ENCODE results near the gene MAP2K3.
"Not testable (repeated sequence)": the region's sequence is repeated elsewhere in the genome, so short reads cannot be mapped to it uniquely, and the experiment has no call there.

DNA sequence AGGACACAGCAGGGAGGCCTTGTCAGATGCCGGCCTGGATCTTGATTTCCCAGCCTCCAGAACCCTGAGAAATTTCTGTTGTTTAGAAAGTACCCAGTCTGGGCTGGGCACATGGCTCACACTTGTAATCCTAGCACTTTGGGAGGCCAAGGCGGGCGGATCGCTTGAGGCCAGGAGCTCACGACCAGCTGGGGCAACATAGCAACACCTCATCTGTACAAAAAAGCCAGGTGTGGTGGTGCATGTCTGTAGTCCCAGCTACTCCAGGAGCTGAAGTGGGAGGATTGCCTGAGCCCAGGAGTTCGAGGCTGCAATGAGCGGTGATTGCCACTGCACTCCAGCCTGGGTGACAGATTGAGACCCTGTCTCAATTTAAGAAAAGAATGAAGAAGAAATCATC lies 34.3 kb downstream of the MAP2K3 start:
- TF ChIP-seq CTCF (conservative IDR thresholded peaks at IDR 0.05 in 1 of 2, IDR thresholded peaks at IDR 0.05 in 1 of 2; ENCODE audit: low read depth in 1 of 2, low read length in 2 of 2); EZH2 (IDR thresholded peaks at IDR 0.05; ENCODE audit: low read length, missing control alignments): not testable (repeated sequence)
